GM11168 (cell line): ENCODE results near the gene MVB12B.

Experiments used
- in situ Hi-C: fragments of 300-500 bp; cut with MboI; formaldehyde crosslinking; loops from one replicate; pipeline ENCODE4 v1.12.0; 2022; ENCODE audit warnings: low sequenced_read_pairs; ENCODE audit not compliant: unreplicated experiment

The MVB12B gene

DNA sequence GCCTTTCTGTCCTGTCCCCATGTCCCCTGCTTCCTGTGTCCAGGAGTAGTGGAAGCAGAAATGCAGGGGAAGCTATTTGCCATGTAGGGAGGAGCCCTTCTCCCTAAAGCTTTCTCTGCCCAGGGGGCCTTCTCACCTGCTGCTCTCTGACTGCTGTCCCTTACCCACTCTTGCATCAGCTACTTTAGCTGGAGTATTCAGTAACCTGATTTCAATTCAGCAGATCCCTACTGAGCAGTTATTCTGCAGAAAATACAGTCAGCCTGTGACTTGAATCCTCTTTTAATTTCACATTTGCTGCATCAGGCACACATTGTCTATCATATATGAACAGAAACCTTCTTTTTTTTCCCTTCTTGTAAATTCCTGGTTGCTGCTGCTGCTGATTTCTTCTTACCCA, 90.4 kb downstream of the MVB12B start:
- in situ Hi-C loops, result no loop called here

DNA sequence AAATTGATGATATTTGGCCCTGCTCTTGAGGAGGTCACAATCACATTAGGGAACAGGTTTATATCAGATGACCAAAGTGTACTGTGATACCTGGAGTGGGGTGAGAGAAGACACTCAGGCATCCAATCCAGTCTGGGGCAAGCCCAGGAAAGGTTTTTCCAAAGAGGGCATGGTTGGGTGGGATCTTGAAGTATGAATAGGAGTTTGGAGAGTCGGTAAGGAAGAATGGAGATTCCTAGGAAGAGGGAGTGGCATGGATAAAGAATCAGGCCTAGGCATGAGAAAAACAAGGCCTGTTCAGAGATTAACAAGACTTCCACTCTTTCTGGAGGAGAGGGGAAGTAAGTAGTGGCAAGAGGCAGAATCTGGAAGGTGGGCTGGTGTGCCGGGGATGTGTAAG, 91.1 kb downstream of the MVB12B start:
- in situ Hi-C loops, result no loop called here

DNA sequence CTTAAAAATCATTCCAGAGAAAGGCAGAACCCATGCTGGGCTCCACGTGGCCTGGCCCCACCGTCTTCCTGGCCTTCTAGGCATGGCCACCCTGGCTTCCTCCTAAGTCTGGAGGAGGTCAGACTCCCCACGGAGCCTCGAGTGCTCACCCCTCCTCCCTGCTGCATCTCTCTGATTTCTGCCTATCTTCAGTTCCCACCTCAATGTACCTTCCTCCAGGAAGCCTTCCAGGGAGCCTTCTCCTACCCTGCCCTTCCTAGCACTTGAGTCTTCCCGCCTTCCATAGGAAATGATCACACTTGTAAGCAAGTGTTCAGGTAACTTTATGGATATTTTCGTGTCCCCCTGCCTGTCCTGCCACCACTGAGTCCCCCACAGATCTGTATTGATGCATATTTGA, 92.0 kb downstream of the MVB12B start:
- in situ Hi-C loops, result no loop called here

DNA sequence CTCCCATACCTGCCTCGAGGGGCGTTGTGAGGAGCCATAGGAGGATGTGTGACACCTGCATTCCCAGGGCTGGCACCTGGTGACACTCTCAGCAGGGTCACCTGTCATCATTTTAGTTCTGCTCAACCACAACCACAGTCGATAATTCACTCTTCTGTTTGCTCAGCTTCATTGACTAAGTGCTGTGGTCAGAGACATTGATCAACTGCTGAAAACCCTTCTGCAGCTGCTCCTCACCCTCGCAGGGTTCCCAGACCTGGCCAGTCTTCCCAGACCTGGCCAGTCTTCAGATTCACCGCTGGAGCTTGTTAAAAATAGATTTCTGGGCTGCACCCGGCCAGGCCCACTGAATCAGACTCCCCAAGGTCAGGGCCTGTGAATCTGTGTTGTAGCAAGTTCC, 92.8 kb downstream of the MVB12B start:
- in situ Hi-C loops, result no loop called here

DNA sequence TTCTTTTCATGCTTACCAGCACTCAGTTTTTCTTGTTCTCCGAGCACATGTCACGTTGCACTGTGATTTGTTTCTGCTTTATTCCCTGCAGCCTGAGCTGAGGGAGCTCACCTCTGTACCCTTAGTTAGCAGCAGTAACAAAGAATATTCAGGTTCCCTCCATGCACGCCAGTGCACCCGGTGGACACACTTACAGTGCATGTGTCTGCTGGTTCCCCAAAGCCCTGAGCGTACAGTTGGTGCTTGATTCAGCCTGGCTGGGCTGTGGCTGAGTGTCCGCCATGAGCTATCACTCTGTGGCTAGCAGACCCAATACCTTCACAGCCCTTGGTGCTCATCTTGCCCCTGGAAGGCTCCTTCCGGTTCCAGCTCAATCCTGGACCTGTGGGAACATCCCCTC, 93.5 kb downstream of the MVB12B start:
- in situ Hi-C loops, result no loop called here

DNA sequence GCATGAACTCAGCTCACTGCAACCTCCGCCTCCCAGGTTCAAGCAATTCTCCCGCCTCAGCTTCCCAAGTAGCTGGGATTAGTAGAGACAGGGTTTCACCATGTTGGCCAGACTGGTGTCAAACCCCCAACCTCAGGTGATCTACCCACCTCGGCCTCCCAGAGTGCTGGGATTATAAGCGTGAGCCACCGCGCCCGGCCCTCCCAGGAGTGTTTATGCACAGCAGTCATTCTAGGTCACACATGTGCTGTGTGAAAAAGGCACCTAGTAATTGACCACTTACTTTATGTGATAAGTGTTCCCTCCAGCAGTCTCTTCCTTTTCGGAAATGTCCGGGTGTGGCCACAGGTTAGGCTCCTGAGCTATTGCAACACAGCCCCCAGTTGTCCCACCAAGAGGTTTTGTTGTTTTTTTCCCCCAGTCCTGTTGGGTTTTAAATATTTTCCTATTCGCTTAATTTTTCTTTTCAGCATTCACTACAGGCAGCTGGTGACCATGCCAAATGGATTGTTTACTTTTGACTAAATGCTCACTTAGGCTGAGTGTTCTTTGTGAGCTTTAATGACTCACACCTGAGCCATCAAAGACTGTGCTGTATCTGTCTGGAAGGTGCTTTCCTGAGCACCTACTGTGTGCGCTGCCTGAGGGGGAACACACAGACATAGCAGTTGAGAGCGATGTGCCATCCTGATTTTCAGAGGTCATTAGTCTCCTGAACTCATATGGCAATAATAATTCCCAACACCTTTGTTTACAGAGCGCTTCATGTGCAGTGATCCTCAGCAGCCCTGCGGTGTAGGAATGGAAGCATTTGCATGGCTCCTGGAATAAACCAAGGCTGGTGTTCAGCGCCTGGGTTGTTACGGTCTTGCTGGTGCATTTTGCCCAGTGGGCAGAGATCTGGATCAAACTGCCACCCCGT, 94.3 kb downstream of the MVB12B start:
- in situ Hi-C loops, result no loop called here

DNA sequence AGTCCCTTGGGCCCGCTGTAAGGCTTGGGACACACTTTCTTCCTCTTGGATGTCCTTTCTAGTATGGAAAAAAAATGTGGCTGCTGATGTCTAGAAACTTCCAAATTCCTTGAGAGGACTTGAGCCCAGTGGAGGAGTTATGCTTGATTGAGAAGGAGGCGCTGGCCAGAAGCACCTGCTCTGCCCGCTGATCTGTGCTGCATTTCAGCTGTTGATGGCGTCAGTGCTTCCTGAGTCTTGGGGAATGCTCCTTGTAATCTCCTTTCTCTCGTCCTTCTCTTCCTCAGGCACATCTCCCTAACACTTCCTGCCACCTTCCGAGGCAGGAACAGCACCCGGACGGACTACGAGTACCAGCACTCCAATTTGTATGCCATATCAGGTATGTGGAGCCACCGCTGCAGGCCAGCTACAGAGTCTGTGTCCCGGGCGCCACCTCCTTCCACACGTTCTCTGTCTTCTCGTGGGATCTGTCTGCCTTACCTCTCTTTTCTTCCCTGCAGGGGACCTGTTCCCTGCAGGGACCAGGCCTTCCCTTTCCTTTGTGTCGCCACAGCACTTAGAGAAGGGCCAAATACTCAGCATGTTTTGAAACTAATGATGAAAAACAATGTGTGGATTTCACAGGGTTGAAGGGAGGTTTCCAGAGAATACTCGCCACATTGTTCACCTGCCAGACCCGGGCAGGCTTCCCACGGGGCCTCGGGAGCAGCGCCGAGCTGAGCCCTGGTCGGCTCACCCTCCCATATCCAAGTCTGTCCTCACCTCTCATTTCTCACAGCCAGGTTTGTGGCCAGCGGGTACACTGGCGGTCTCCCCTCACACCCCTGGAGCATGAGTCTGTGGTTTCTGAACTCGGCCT, 95.2 kb downstream of the MVB12B start:
- in situ Hi-C loops, result no loop called here

DNA sequence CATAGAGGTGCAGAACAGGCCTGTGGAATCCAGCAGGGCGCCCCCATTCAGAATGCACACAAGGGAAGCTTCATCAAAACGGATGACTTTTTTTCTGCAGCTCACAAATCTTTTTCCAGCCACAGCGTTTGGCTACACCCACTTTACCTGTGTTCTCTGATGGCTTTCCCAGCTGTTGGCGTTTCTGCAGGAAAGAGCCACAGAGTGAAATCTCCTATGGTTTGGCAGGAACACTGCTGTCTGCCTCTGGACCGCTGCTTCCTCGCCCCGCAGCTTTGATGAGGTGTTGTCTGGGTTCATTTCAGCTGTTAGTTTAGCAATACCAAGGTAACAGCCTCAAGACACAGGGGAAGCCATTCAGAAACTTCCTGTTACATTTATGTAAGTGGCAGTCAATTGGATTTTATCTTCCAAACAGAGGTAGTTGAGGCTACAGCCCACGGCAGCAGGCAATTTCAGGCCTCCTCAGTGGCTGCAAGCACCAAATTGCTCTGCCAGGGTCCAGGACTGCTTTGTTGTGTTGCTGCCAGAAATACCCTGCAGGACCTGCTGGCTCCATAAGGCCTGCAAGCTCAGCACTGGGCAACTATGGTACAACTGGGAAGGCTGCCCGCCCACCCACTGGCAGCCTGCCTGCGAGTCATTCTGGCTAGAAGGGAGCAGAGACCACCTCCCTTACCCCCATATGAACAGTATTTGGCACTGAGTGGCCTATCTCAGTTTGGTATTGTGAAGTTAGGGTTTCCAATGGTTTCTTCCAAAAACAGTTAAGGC, 96.7 kb downstream of the MVB12B start:
- in situ Hi-C loops, result no loop called here

DNA sequence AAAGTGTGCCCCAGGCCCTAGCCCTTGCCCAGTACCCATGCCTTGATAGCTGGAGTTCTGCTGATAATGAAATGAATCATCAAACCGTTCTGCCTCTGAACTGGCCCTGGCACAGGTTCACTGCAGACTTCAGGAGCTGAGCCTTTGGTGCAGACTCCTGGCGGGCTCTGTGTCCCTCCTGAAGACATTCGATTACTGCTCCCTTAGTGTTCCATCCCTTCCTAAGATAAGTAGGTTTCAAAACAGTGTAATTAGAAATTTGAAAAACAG, 97.2 kb downstream of the MVB12B start:
- in situ Hi-C loops, result no loop called here

DNA sequence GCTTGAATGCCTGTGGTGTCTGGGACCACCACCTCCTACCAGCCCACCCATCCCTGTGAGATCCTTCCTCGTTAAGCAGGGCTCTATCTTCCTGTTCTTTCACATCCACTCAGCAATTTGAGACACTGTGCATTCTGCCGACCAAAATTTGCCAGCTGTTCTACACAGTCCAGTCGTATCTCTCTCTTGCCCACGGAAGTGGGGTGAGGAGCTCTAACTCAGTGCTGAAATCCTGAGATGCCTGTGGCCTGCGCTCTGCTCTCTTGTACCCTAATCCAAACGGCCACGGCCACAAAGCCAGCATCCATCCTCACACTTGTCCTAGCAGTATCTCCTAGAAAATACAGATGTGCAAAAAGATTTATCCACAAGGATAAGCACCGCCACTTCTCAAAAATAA, 97.9 kb downstream of the MVB12B start:
- in situ Hi-C loops, result no loop called here

DNA sequence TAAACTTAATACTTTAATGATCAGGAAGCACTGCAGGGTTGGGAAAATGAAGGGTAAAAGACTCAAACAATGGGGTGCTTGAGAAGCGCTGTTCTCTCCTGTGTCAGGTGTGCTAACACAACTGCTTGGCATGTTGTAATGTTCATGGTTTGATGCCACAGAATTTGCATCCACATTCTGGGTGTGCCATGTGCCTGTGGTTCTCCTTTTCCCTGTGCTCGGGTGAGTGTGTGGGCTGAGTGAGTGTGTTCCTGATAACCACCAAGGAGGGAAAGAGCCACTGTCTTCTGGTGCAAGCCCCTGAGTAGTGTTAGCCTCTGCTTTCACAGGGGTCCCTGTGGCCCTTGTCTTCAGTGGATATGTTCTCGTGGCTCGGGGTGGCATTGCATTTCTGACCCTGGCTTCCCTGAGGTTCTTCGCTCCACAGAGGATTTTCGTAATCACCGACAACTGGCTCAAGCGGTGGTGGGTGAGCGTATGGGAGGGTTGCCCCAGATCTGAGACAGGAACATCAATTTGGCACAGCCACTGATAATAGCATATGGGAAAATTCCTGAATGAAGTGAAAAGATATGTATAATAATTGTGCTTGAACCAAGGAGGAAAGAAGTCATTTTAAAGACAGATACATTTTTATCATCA, 102.0 kb downstream of the MVB12B start:
- in situ Hi-C loops, result no loop called here

DNA sequence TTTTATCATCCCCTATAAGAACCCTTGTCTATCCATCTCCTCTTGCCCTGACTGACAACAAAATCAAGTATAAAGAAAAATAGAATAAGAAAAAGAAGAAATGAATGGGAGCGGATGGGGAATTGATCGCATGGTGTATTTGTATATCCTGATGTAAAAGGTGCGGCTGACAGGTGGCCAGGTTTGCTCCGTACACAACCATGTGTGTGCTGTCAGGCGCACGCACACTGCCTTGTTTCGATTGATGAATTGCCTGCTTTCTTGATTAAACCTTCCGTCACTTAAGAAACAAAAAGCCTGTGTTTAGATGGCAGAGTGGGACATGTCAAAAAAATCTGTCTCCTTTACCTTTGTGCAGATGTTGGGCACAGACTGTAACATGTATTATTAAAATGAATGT, 102.6 kb downstream of the MVB12B start:
- in situ Hi-C loops, result no loop called here

DNA sequence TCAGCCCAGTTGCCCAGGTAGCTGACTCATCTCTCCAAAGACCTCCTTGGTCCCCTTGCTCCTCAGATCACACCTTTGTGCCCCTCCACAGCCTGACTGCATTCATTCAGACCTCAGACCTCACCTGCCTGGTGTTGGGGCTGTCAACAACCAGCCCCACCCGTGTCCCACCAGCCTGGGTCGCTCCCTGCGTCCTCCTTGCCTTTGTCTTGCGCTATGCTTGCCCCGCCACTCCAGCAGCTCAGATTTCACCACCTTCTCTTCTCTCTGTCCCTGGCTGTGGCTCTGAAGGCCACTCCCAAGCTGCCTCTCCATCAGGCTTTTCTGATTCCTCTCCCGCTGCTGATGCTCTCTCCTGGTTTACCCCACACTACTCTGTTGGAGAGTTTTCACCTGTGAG, 103.5 kb downstream of the MVB12B start:
- in situ Hi-C loops, result no loop called here

DNA sequence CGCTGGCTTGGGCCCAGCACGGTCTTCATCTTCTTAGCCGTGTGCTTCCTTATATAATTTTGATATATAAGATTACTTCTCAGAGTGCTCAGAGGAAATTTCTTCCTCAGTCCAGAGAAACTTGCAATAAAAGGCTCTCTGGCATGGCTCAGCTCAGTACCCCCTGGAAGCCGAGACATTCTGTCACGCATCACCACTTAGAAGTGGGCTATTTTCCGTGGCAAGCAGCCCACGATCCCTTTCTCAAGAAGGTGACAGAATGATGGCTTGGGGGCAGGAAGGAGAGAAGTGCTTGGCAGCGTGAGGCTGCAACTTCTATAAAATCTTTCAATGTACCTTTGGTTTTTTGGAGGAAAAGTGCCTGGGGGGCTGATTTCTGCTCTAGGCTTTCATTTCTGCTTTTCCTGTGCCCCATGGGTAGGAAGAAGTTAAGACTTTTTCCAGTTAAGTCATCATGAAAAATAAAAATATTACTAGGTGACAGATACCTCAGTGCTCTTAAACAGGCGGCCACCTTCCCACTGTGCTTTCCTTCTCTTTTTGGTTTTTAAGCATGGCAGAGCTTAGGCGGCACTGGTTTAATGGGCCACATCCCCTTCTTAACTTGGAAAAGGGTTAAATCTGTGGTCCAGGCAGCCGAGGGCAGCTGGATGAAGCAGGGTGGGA, 104.6 kb downstream of the MVB12B start:
- in situ Hi-C loops, result no loop called here

DNA sequence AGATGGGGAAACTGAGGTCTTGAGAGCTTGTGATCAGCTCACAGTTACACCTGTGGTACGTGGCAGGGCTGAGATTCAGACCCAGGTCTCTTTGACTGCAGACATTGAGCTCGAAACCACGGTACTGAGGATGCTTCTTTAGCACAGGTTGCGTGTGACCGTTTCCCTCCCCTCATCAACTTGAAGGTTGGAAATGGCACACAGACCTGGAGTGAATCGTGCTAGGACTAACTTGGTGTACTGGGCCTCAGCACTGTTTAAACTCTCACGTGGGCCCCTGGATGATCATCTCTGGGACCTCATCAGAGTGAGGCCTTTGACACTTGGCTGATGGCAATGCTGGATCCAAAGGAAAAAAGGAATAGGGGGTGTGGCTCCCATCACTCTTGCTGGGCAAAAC, 106.0 kb downstream of the MVB12B start:
- in situ Hi-C loops, result no loop called here

DNA sequence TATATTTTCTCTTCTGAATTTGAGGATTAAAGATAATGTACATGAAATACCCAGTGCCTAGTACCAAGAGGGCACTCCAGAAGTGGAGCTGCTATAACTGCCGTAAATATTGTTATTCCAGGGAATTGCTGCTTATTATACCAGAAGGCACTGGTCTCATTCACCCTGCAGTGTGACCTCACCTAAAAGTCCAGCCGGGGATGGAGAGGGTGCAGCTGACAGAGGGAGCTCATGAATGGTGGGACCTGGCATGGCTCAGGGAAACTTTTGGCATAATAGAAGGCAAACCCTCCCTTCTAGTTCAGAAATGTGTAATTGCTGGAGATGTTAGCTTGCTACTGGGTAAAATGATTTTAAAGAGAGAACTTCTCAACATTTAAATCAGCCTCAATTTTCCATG, 108.5 kb downstream of the MVB12B start:
- in situ Hi-C loops, result no loop called here

DNA sequence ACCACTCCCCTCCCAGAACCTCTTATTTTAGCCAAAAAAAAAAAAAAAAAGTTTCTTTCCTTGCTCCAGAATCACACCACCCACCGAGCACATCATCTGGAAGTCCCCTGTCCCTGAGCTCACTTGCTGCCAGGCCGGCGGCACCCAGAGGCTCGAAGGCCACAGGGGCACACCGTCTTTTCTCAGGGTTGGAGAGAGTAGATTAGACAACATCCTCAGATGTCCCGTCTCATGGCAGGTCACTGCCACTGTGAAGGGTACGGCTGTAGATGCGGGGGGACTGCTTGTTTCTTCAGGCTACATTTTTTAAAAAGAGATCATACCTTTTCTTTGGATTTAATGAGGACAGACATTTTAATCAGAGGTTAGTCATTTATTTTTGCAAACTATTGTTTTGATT, 109.0 kb downstream of the MVB12B start:
- in situ Hi-C loops, result no loop called here

DNA sequence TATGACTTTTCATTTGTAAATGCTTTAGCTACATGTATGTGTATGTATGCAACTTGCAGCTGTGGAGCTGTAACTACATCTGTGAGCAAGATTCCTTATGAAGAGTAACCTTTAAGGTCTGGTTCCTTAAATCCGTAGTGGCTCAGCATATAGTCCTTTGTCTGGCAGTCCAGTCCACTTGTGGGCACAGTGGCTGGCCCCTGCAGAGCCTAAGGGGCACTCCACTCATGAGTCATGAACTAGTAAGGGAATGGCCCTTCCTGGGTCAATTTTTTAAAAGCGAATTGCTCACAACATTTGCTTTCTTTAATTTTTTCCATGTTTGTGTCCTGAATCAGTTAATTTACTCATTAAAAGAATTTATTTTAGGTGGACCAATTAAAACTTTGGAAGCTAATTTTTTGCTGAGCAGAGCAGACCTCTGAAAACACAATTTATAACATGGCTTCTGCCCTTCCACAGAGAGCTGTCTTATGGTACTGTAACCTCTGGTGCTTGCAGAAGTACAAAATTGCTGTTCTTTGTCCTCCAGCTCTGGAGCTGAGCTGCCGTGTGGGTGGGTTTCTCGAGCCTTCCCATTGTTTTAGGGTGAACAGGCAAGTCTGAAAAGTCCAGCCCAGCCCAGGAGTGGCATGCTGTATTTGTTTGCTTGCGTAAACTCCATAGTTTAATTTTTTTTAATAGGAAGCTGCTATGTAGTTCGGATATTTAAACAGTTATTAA, 110.1 kb downstream of the MVB12B start:
- in situ Hi-C loops, result no loop called here

DNA sequence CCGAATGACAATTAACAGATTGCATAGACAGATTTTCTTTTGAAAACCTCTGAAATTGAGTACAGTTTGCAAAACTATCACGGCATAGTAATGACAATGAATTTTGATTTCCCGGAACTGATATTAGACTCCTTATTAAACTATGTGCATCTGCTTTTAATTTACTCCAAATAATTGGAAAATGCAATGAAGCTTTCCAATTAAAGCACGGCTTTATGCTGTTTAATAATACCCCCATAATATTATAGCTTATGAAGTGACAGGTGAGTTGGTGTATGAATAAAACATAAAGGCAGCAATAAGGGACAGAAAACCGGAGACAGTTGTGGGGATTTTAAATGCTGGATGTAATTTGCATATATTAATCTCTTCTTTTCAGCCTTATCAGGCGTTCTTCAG, 110.6 kb downstream of the MVB12B start:
- in situ Hi-C loops, result no loop called here
